Colonic mucosa (tissue), 4 donors: Measurements from ENCODE around the gene INPP5E. TPM values are rescaled to one million over a fixed set of nuclear protein-coding genes. Genes with fewer than 3 reads are reported as not detected.

ENCODE experiments used
- DNase-seq: peaks from one replicate; pipeline ENCODE4 v3.0.0-alpha.2; 2020
- H3K27ac ChIP-seq: fragments of 200-600 bp; one replicate; pipeline ENCODE4 v1.8.0; 2021
- H3K27me3 ChIP-seq: fragments of 200-600 bp; one replicate; pipeline ENCODE4 v1.8.0; 2021
- H3K36me3 ChIP-seq: fragments of 200-600 bp; one replicate; pipeline ENCODE4 v1.8.0; 2021
- H3K4me1 ChIP-seq: fragments of 200-600 bp; one replicate; pipeline ENCODE4 v1.8.0; 2021; ENCODE audit warnings: mild to moderate bottlenecking
- H3K4me3 ChIP-seq: fragments of 200-600 bp; one replicate; pipeline ENCODE4 v1.8.0; 2021
- H3K9ac ChIP-seq, 2 donors: one replicate each; pipeline ENCODE4 v1.7.0; 2013; ENCODE audit warnings: control low read depth in 2 of 2, low read depth in 2 of 2, low read length in 2 of 2
- H3K9me3 ChIP-seq: fragments of 200-600 bp; one replicate; pipeline ENCODE4 v1.8.0; 2021
- intact Hi-C: fragments of 100-400 bp; cut with DNase I; formaldehyde crosslinking; loops from one replicate; pipeline ENCODE4 v1.14.1; 2022
- total RNA-seq, 2 donors: library from RNA; stranded (reverse); fragmentation: NEBNext Ultra II Directional in 1 of 2; extraction: Animal tissue kit (Norgen Biotek cat#: 25700) in 1 of 2; gene quantifications; one replicate each; pipeline ENCODE4 v1.2.1, GENCODE V29; 2021
- TF ChIP-seq, protein P1 (sequence below): fragments of 200-600 bp; IDR thresholded peaks from one replicate; pipeline ENCODE4 v1.8.0; 2022; ENCODE audit warnings: antibody characterized with exemption, mild to moderate bottlenecking
- donor health status: healthy.
- donor health status: DM: no; HTN: no; CAD: no.
- donor health status: DM: no; HTN: no; CAD: no.

INPP5E gene
- total RNA-seq, 2 donors from 2014 or later, result 8.3 to 12.1 TPM

DNA sequence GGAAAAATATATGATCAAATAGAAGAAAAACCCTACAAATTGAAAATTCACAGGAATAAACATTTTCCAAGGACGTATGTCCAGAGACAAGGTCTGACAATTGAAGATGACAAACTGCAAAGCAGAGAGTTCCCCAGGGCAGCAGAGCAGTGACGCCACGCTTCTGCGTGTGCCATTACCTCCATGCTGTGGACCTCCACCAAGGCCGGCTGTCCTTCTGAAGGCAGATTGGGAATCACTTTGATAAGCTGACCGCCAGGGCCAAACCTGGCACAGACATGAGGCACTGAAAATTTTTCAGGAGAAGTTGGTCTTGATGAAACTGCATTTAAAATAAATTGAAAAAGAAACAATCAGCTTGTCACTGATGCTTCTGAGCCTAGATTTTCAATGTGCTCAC is 24.6 kb upstream of the INPP5E start:
- H3K27ac ChIP-seq, result no peak overlapping the region
- H3K9ac ChIP-seq, result no peak overlapping the region
- no peaks in the 10 kb centered on the region for H3K9me3 ChIP-seq
- TF ChIP-seq, protein P1, sequence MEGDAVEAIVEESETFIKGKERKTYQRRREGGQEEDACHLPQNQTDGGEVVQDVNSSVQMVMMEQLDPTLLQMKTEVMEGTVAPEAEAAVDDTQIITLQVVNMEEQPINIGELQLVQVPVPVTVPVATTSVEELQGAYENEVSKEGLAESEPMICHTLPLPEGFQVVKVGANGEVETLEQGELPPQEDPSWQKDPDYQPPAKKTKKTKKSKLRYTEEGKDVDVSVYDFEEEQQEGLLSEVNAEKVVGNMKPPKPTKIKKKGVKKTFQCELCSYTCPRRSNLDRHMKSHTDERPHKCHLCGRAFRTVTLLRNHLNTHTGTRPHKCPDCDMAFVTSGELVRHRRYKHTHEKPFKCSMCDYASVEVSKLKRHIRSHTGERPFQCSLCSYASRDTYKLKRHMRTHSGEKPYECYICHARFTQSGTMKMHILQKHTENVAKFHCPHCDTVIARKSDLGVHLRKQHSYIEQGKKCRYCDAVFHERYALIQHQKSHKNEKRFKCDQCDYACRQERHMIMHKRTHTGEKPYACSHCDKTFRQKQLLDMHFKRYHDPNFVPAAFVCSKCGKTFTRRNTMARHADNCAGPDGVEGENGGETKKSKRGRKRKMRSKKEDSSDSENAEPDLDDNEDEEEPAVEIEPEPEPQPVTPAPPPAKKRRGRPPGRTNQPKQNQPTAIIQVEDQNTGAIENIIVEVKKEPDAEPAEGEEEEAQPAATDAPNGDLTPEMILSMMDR, result no peak
- H3K4me1 ChIP-seq, result no peaks in the 10 kb centered on the region
- no peak overlapping the region for H3K4me3 ChIP-seq
- H3K27me3 ChIP-seq, result no peaks in the 10 kb centered on the region
- intact Hi-C loops, result no loop called here
- H3K36me3 ChIP-seq, result peaks cover 48% of the 10 kb centered on the region
- DNase-seq, result no peak

GRCh38 chr9:136463578-136463977 is 23.9 kb upstream of the INPP5E start:
- no peak for DNase-seq
- TF ChIP-seq, protein P1, result no peak
- Histone ChIP-seq H3K27me3 (no peaks in the 10 kb centered on the region), H3K9ac (no peak overlapping the region), H3K4me3 (no peak overlapping the region), H3K36me3 (peaks cover 55% of the 10 kb centered on the region), H3K27ac (no peak overlapping the region), H3K9me3 (no peaks in the 10 kb centered on the region), H3K4me1 (no peaks in the 10 kb centered on the region)
- intact Hi-C loops, result no loop called here

DNA sequence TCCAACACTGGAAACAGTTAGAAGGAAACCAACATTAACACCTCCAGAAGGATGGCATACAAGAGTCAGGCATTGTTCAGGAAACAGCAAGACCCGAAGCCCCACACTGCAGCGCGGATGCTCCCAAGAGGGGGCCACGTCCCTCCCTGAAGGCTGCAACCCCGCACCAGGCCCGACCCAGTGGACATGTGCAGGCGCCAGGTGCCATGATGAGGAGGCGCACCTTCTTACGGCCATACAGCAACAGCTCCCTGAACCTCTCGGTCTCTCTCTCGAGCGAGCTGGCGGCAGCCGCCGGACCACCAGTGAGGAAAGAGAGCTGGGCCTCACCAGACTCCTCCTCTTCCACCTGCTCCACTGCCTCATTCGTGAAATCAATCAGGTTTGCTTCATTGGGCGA is 23.0 kb upstream of the INPP5E start:
- no peak for DNase-seq
- TF ChIP-seq, protein P1, result no peak
- intact Hi-C loops, result no loop called here

DNA sequence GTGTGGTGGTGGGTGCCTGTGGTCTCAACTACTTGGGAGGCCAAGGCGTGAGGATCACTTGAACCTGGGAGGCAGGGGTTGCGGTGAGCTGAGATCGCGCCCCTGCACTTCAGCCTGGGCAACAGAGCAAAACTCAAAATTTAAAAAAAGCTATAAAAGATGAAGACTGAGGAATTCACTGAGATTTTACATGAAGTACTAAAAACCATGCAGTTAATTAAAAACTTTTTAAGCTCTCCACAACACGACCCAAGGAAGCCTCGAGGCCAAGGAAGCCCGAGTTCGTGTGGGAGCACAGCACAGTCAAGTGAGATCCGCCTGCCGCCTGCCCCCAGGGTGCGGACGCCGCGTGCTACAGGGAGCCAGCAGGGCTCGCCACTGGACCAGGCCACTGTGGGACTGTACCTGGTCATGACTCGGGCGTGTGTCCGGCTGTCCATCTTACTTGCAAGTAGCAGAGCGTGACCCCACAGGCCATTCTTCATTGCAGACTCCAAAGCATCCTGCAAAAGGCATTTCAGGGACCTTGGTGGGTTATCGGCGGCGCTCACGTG is 21.2 kb upstream of the INPP5E start:
- Histone ChIP-seq H3K4me1 (no peaks in the 10 kb centered on the region), H3K9ac (no peak overlapping the region), H3K36me3 (peaks cover 58% of the 10 kb centered on the region), H3K27ac (no peak overlapping the region), H3K27me3 (no peaks in the 10 kb centered on the region), H3K9me3 (no peaks in the 10 kb centered on the region), H3K4me3 (no peak overlapping the region)
- no peak for DNase-seq
- intact Hi-C loops, result no loop called here
- TF ChIP-seq, protein P1, result no peak

More for the DNA sequence above, 23.0 kb upstream of the INPP5E start:
- Histone ChIP-seq H3K4me3 (no peak overlapping the region), H3K36me3 (peaks cover 57% of the 10 kb centered on the region), H3K9me3 (no peaks in the 10 kb centered on the region), H3K27ac (no peak overlapping the region), H3K9ac (no peak overlapping the region), H3K4me1 (no peaks in the 10 kb centered on the region), H3K27me3 (no peaks in the 10 kb centered on the region)

GRCh38 chr9:136459425-136459824 is 19.8 kb upstream of the INPP5E start:
- H3K4me1 ChIP-seq, result no peaks in the 10 kb centered on the region
- no peak overlapping the region for H3K4me3 ChIP-seq
- intact Hi-C loops, result no loop called here
- no peaks in the 10 kb centered on the region for H3K27me3 ChIP-seq
- DNase-seq, result no peak
- H3K27ac ChIP-seq, result no peak overlapping the region
- no peak overlapping the region for H3K9ac ChIP-seq
- H3K36me3 ChIP-seq, result peaks cover 67% of the 10 kb centered on the region
- TF ChIP-seq, protein P1, result no peak
- H3K9me3 ChIP-seq, result no peaks in the 10 kb centered on the region
